Hepatocyte (in vitro differentiated cells): Measurements from ENCODE around the gene IDH2. TPM values are rescaled to one million over a fixed set of nuclear protein-coding genes. Genes with fewer than 3 reads are reported as not detected.
"Not testable (repeated sequence)": the region's sequence is repeated elsewhere in the genome, so short reads cannot be mapped to it uniquely, and the experiment has no call there.

Experiments
- DNase-seq: peaks from one replicate; pipeline ENCODE4 v3.0.0-alpha.2; 2016; ENCODE audit warnings: low spot score
- H2AFZ ChIP-seq: fragments of 200-600 bp; sonication (generic); 2 replicates; pipeline ENCODE4 v1.6.0; 2016; ENCODE audit warnings: antibody characterized with exemption, mild to moderate bottlenecking
- H3K27ac ChIP-seq: fragments of 200-600 bp; sonication (generic); 2 replicates; pipeline ENCODE4 v1.5.1; 2016; ENCODE audit warnings: mild to moderate bottlenecking
- H3K27me3 ChIP-seq: fragments of 200-600 bp; sonication (generic); 2 replicates; pipeline ENCODE4 v1.6.1; 2016
- H3K36me3 ChIP-seq: fragments of 200-600 bp; sonication (generic); replicated peaks from 2 replicates; pipeline ENCODE4 v1.5.1; 2016; ENCODE audit warnings: low read depth; ENCODE audit not compliant: insufficient read depth
- H3K4me1 ChIP-seq: fragments of 200-600 bp; sonication (generic); 2 replicates; pipeline ENCODE4 v1.5.1; 2016; ENCODE audit warnings: mild to moderate bottlenecking, moderate library complexity; ENCODE audit not compliant: insufficient read depth
- H3K4me2 ChIP-seq: fragments of 200-600 bp; sonication (generic); 2 replicates; pipeline ENCODE4 v1.6.0; 2016
- H3K4me3 ChIP-seq: fragments of 200-600 bp; sonication (generic); 2 replicates; pipeline ENCODE4 v1.5.1; 2016; ENCODE audit warnings: mild to moderate bottlenecking
- H3K79me2 ChIP-seq: fragments of 200-600 bp; sonication (generic); 2 replicates; pipeline ENCODE4 v1.6.0; 2017; ENCODE audit warnings: mild to moderate bottlenecking
- H3K9me2 ChIP-seq: fragments of 200-600 bp; sonication (generic); replicated peaks from 2 replicates; pipeline ENCODE4 v1.6.0; 2017; ENCODE audit warnings: mild to moderate bottlenecking; ENCODE audit not compliant: insufficient read depth
- H3K9me3 ChIP-seq: fragments of 200-600 bp; sonication (generic); 2 replicates; pipeline ENCODE4 v1.5.1; 2016; ENCODE audit warnings: low read depth, mild to moderate bottlenecking
- H4K20me1 ChIP-seq: fragments of 200-600 bp; sonication (generic); 2 replicates; pipeline ENCODE4 v1.6.0; 2016; ENCODE audit warnings: mild to moderate bottlenecking; ENCODE audit not compliant: insufficient read depth, poor library complexity, severe bottlenecking
- EZH2 ChIP-seq: fragments of 200-600 bp; sonication (generic); IDR thresholded peaks from 2 replicates; pipeline ENCODE4 v1.6.1; 2016; ENCODE audit warnings: antibody characterized with exemption, mild to moderate bottlenecking, borderline replicate concordance
- EZH2phosphoT487 ChIP-seq: fragments of 200-600 bp; sonication (generic); IDR thresholded peaks from one replicate; pipeline ENCODE4 v1.6.1; 2018; ENCODE audit warnings: antibody characterized with exemption, mild to moderate bottlenecking, low read depth, moderate library complexity; ENCODE audit not compliant: unreplicated experiment, severe bottlenecking
- WGBS: methylation state at CpG from one replicate; pipeline ENCODE4 v1.1.6; 2016; ENCODE audit warnings: low lambda C conversion rate; ENCODE audit errors: missing lambda C conversion rate; 5-methylcytosine and 5-hydroxymethylcytosine counted together
- polyA plus RNA-seq: library from polyadenylated mRNA; unstranded; fragments of >200 nt; fragmentation: Nextera tagmentation; extraction: Ambion mirVana; gene quantifications from 2 replicates; pipeline ENCODE4 v1.2.1, GENCODE V29; 2016
- total RNA-seq: library from RNA; depleted of rRNA; stranded (reverse); fragments of >200 nt; gene quantifications from 2 replicates; pipeline ENCODE4 v1.2.3, GENCODE V29; 2014
- TF ChIP-seq, protein P1 (sequence below): fragments of 200-600 bp; sonication (generic); IDR thresholded peaks from 2 replicates; pipeline ENCODE4 v1.5.1; 2016; ENCODE audit warnings: antibody characterized with exemption, mild to moderate bottlenecking; ENCODE audit not compliant: poor library complexity

IDH2 gene
- total and polyA plus RNA-seq, 2 experiments from 2014 or later: 163 to 327 TPM

DNA sequence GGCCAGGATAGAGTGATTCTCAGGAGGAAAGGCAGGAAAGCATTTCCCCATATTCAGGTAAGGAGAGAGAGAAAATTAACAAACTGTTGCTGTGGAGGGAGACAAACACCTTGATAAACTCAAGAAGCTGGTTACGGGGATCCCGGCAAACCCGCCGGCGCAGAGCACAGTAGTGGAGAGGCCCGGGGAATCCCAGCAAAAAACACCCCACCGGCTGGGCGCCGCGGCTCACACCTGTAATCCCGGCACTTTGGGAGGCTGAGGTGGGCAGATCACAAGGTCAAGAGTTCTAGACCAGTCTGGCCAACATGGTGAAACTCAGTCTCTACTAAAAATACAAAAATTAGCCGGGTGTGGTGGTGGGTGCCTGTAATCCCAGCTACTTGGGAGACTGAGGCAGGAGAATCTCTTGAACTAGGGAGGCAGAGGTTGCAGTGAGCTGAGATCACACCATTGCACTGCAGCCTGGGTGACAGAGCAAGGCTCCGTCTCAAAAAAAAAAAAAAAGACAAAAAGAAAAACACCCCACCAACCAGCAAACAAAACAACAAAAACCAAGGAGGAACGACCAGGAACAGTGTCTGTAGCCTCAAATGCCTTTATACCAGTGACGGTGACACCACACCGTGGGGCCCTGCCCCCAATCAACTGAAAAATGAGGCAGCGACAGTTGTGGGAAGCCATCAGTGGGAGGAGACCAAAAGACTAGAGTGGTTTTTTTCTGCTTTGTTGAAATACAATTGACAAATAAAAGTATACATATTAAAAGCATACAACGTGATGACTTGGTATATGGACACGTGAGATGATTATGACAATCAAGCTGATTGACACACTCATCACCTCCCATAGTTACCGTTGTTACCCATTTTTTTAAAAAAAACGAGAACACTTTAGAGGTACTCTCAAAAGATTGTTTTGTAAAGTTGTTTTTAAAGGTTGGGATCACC lies 40.2 kb upstream of the IDH2 start:
- no peaks in the 10 kb centered on the region for H3K79me2 ChIP-seq
- H3K9me3 ChIP-seq: no peaks in the 10 kb centered on the region
- H3K4me1 ChIP-seq: peaks cover 7% of the 10 kb centered on the region
- H3K27me3 ChIP-seq: no peaks in the 10 kb centered on the region
- TF ChIP-seq, protein P1, sequence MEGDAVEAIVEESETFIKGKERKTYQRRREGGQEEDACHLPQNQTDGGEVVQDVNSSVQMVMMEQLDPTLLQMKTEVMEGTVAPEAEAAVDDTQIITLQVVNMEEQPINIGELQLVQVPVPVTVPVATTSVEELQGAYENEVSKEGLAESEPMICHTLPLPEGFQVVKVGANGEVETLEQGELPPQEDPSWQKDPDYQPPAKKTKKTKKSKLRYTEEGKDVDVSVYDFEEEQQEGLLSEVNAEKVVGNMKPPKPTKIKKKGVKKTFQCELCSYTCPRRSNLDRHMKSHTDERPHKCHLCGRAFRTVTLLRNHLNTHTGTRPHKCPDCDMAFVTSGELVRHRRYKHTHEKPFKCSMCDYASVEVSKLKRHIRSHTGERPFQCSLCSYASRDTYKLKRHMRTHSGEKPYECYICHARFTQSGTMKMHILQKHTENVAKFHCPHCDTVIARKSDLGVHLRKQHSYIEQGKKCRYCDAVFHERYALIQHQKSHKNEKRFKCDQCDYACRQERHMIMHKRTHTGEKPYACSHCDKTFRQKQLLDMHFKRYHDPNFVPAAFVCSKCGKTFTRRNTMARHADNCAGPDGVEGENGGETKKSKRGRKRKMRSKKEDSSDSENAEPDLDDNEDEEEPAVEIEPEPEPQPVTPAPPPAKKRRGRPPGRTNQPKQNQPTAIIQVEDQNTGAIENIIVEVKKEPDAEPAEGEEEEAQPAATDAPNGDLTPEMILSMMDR: no peak
- no peak for TF ChIP-seq EZH2
- TF ChIP-seq EZH2phosphoT487: no peak
- H3K4me3 ChIP-seq: no peak overlapping the region
- H3K4me2 ChIP-seq: no peak overlapping the region
- no peaks in the 10 kb centered on the region for H4K20me1 ChIP-seq
- no peak for DNase-seq
- H3K27ac ChIP-seq: no peak overlapping the region
- 88% methylated on average over 21 of the region's 21 CpGs for WGBS
- no peaks in the 10 kb centered on the region for H3K9me2 ChIP-seq
- H3K36me3 ChIP-seq: no peaks in the 10 kb centered on the region
- H2AFZ ChIP-seq: no peak overlapping the region

DNA sequence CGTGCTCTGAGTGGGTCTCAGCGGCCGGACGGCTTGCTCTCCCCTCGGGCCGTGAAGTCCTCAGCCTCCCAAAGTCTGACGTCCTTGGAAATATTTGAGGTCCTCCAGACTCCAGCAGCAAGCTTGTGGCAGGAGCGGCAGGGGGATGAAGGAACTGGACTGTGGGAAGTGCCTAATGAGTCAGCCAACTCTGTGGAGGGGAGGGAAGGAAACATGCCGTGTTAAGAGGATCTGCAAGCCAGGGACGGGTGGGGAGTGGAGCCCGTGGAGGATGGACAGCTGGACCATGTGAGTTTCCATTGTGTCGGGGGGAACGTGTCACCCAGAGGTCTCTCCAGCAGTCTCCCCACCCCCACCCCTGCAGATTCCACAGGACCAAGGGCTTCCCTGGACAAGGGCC lies 39.4 kb upstream of the IDH2 start:
- Histone ChIP-seq H3K27ac (no peak overlapping the region), H3K4me2 (no peak overlapping the region), H3K36me3 (no peaks in the 10 kb centered on the region), H3K9me3 (no peaks in the 10 kb centered on the region), H3K4me3 (no peak overlapping the region), H3K27me3 (no peaks in the 10 kb centered on the region), H3K4me1 (peaks cover 7% of the 10 kb centered on the region), H3K9me2 (no peaks in the 10 kb centered on the region), H4K20me1 (no peaks in the 10 kb centered on the region), H2AFZ (no peak overlapping the region), H3K79me2 (no peaks in the 10 kb centered on the region)
- WGBS: 74% methylated on average over 12 of the region's 13 CpGs
- TF ChIP-seq, protein P1: no peak
- TF ChIP-seq EZH2phosphoT487: no peak
- TF ChIP-seq EZH2: no peak
- peak; percentile 46 for DNase-seq

DNA sequence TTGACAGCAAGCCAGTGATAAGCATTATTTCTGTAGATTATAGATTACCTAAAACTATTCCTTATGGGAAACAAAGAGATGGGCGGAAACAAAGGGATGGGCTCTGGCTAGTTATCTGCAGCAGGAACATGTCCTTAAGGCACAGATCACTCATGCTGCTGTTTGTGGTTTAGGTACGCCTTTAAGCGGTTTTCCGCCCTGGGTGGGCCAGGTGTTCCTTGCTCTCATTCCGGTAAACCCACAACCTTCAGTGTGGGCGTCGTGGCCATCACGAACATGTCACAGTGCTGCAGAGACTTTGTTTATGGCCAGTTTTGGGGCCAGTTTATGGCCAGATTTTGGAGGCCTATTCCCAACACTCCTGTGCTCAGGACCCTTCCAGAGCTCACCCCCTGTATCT lies 37.3 kb upstream of the IDH2 start:
- H3K79me2 ChIP-seq, H3K27ac ChIP-seq, H4K20me1 ChIP-seq, H2AFZ ChIP-seq, H3K9me3 ChIP-seq, DNase-seq, H3K4me3 ChIP-seq, H3K9me2 ChIP-seq, H3K4me1 ChIP-seq, H3K27me3 ChIP-seq, H3K36me3 ChIP-seq, H3K4me2 ChIP-seq: not testable (repeated sequence)
- 91% methylated on average over 8 of the region's 8 CpGs for WGBS

DNA sequence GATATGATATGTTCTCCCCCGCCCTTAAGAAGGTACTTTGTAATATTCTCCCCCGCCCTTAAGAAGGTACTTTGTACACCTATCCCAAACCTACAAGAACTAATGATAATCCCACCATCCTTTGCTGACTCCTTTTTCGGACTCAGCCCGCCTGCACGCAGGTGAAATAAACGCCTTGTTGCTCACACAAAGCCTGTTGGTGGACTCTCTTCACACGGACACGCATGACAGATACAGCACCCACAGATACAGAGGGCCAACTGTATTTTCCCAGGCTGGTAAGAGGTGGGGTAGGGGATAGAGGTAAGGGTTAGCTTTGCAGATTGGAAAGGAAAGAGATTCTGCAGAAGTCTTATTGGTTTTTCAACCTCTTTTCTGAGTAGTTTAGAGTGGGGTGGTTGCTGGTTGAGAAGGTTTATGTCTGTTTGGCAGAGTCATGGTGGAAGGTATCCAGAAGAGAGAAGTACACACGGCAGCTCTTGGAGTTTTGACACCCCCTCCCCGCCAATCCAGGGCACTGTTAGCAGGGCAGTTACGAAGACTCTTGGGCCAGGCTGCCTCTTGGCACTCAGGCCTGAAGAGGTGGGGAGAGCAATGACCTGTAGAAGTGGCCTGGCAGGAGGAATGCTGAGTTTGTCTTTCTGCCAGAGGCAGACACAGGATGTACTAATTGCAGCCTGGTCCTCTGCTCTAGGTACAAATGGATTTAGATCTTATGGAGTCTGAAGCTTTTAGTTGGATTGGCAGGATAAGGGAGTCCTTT lies 36.0 kb upstream of the IDH2 start:
- Histone ChIP-seq H3K79me2 (no peaks in the 10 kb centered on the region), H3K9me3 (no peaks in the 10 kb centered on the region), H3K27me3 (no peaks in the 10 kb centered on the region), H2AFZ (no peak overlapping the region), H3K4me3 (no peak overlapping the region), H3K36me3 (no peaks in the 10 kb centered on the region), H3K9me2 (no peaks in the 10 kb centered on the region), H3K27ac (no peak overlapping the region), H3K4me2 (no peak overlapping the region), H3K4me1 (peaks cover under 1% of the 10 kb centered on the region), H4K20me1 (no peaks in the 10 kb centered on the region)
- DNase-seq: no peak
- 92% methylated on average over 11 of the region's 11 CpGs for WGBS
- TF ChIP-seq EZH2phosphoT487: no peak
- TF ChIP-seq EZH2: no peak
- TF ChIP-seq, protein P1: no peak
